Liver (tissue), 3 donors: ENCODE measurements around the gene RALGPS2.

Source experiments
- EGR1 ChIP-seq, 2 donors: IDR thresholded peaks; 2 replicates each; pipeline ENCODE4 v1.6.1; 2016 to 2018; ENCODE audit warnings: antibody characterized with exemption in 2 of 2, low read depth in 2 of 2
- TAF1 ChIP-seq: conservative IDR thresholded peaks from 2 replicates; pipeline ENCODE4 v1.6.1; 2016; ENCODE audit warnings: antibody characterized with exemption, mild to moderate bottlenecking
- TF ChIP-seq, protein P1 (sequence below): fragments of 150-350 bp; IDR thresholded peaks from 2 replicates; pipeline ENCODE4 v1.5.1; 2017; ENCODE audit warnings: improper control_type of control experiment, low read depth, low read length; ENCODE audit not compliant: missing input control
- TF ChIP-seq, protein P2 (sequence below): IDR thresholded peaks from 2 replicates; pipeline ENCODE4 v1.6.1; 2016; ENCODE audit warnings: antibody characterized with exemption
- TF ChIP-seq, protein P3 (sequence below): IDR thresholded peaks from 2 replicates; pipeline ENCODE4 v1.6.1; 2016; ENCODE audit warnings: antibody characterized with exemption
- TF ChIP-seq, protein P4 (sequence below): IDR thresholded peaks from 2 replicates; pipeline ENCODE4 v1.6.1; 2016; ENCODE audit warnings: antibody characterized with exemption, mild to moderate bottlenecking
- donor health status: healthy.
- donor health status: healthy.

DNA sequence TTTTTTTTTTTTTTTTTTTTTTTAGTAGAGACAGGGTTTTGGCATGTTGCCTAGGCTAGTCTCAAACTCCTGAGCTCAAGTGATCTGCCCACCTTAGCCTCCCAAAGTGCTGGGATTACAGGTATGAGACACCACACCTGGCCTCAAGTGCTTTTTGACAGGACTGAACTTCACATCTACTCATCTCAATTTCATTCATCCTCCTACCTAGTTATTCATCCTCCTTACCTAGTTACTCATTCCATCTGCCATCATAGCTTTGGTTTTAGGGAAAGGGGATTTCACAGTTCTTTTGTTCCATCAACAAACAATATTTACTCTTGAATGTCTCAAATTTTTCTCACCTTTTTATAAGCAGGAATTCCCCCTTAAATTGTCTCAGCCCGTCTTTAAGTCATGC, 38.6 kb upstream of the RALGPS2 start:
- TF ChIP-seq, protein P1, sequence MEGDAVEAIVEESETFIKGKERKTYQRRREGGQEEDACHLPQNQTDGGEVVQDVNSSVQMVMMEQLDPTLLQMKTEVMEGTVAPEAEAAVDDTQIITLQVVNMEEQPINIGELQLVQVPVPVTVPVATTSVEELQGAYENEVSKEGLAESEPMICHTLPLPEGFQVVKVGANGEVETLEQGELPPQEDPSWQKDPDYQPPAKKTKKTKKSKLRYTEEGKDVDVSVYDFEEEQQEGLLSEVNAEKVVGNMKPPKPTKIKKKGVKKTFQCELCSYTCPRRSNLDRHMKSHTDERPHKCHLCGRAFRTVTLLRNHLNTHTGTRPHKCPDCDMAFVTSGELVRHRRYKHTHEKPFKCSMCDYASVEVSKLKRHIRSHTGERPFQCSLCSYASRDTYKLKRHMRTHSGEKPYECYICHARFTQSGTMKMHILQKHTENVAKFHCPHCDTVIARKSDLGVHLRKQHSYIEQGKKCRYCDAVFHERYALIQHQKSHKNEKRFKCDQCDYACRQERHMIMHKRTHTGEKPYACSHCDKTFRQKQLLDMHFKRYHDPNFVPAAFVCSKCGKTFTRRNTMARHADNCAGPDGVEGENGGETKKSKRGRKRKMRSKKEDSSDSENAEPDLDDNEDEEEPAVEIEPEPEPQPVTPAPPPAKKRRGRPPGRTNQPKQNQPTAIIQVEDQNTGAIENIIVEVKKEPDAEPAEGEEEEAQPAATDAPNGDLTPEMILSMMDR = no peak
- no peak for TF ChIP-seq TAF1
- TF ChIP-seq, protein P2, sequence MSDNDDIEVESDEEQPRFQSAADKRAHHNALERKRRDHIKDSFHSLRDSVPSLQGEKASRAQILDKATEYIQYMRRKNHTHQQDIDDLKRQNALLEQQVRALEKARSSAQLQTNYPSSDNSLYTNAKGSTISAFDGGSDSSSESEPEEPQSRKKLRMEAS = no peak
- TF ChIP-seq EGR1 (IDR thresholded peaks at IDR 0.05; ENCODE audit: low read depth in 2 of 2) = no peak
- TF ChIP-seq, protein P3, sequence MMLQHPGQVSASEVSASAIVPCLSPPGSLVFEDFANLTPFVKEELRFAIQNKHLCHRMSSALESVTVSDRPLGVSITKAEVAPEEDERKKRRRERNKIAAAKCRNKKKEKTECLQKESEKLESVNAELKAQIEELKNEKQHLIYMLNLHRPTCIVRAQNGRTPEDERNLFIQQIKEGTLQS = no peak
- TF ChIP-seq, protein P4, sequence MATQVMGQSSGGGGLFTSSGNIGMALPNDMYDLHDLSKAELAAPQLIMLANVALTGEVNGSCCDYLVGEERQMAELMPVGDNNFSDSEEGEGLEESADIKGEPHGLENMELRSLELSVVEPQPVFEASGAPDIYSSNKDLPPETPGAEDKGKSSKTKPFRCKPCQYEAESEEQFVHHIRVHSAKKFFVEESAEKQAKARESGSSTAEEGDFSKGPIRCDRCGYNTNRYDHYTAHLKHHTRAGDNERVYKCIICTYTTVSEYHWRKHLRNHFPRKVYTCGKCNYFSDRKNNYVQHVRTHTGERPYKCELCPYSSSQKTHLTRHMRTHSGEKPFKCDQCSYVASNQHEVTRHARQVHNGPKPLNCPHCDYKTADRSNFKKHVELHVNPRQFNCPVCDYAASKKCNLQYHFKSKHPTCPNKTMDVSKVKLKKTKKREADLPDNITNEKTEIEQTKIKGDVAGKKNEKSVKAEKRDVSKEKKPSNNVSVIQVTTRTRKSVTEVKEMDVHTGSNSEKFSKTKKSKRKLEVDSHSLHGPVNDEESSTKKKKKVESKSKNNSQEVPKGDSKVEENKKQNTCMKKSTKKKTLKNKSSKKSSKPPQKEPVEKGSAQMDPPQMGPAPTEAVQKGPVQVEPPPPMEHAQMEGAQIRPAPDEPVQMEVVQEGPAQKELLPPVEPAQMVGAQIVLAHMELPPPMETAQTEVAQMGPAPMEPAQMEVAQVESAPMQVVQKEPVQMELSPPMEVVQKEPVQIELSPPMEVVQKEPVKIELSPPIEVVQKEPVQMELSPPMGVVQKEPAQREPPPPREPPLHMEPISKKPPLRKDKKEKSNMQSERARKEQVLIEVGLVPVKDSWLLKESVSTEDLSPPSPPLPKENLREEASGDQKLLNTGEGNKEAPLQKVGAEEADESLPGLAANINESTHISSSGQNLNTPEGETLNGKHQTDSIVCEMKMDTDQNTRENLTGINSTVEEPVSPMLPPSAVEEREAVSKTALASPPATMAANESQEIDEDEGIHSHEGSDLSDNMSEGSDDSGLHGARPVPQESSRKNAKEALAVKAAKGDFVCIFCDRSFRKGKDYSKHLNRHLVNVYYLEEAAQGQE = no peak
